ENCODE measurements around the gene IRGC. TPM values are rescaled to one million over a fixed set of nuclear protein-coding genes. Genes with fewer than 3 reads are reported as not detected.

IRGC gene
- polyA plus RNA-seq, 2 of the 4 experiments (the other 2 are of a cell fraction), result not detected

DNA sequence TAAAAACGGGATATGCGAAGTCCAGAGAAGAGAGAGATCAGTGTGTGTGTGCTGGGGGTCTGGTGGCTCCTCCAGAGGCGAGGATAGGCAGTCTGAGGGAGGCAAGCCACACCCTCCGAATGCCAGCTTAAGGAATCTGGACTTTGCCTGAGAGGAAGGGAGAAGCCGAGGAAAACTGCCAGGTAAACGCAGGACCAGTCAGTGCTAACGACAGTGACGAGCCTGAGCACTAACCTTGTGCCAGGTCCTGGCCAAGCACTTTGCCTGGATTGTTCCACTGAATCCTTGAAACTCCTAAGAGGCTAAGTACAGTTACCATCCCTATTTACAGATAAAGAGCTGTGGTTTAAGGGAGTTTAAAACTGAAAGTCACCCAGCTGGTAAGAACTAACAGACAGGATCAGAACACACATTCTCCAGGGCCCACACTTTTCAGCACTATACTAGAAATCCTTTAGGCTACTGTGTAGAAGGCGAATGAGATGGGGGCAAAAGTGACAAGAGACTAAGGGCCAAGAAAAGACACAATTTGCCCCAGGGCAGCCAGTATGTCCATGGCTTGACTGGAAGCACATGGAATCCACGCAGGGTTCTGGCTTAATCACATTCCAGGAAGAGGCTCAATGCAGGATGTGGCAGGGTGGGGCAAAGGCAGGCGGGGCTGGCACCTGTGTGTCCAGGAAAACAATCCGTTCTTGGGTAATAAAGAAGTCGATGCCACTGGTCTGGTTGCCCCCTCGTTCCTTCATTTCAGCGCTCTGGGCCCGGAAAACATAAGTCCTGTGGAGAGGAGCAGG is 23.8 kb downstream of the IRGC start:
- ATAC-seq, result peak; percentile 39 to 68; a peak in 4 of 6 replicates

DNA sequence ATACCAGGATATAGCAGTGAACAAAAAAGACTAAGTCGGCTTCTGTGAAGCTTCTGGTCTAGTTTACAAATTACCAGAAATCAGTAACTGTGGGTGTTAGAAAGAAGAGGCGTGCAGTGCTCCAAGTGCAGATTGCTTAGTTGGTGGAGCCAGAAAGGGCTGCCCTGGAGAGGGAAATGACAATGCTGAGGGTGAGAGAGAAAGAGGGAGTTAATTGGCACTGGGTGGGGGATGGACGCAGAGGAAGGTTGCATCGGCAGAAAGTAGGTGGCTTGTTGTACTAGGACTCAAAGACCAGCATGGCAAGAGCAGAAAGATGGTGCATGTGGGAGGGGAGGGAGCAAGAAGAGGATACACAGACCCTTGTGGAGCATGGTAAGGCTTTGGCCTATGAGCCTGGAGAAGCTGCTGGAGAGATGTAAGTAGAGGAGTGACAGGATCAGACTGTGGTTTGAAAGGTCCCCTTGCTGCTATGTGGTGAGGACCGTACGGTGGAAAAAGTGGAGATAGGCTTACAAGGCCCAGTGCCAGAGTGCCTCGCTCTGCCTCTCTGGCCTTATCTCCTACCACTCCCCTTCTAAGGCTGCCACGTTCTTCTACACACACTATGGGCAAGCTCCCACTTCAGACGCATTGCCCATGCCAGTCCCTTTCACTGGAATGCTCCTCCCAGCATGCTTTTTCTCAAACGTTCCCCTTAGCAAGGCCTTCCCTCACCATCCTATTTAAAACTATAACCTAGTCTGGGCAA is 25.4 kb downstream of the IRGC start:
- ChIA-PET CTCF (interaction anchor here (0.9 to 19.0 kb wide), 5 partner anchors 12 to 73 kb away, joined by 3 to 340 read pairs (median 4); partner anchors contain the start of gene SMG9), POLR2A (interaction anchor here (1.5 to 3.9 kb wide), 2 partner anchors 13 to 73 kb away, joined by 5 to 9 read pairs; partner anchors contain the start of gene SMG9)
- no peak for DNase-seq (ENCODE audit: low read depth in 1 of 2, low spot score in 1 of 2)
- 91% methylated on average over 10 of the region's 10 CpGs for WGBS (ENCODE audit: missing lambda C conversion rate)
- ATAC-seq, result no peak
- Histone ChIP-seq H3K9me3 (no peaks in the 10 kb centered on the region), H3K4me1 (peaks cover 28% of the 10 kb centered on the region), H3K4me2 (no peak overlapping the region), H3K4me3 (no peak overlapping the region), H3K27ac (no peak overlapping the region; a peak in 1 of 6 replicates)
- no peak for FAIRE-seq
- TF ChIP-seq SMC3 (IDR thresholded peaks at IDR 0.05) (no peak), NFE2L2 (conservative IDR thresholded peaks at IDR 0.05; ENCODE audit: low read length) (no peak), HDAC2 (IDR thresholded peaks at IDR 0.05) (no peak), EHF (CRISPR knock-in tag; IDR thresholded peaks at IDR 0.05) (no peak), RARB (CRISPR knock-in tag; IDR thresholded peaks at IDR 0.05) (no peak), EP300 (IDR thresholded peaks at IDR 0.05) (no peak), CBX8 (IDR thresholded peaks at IDR 0.05) (no peak), ZC3H11A (IDR thresholded peaks at IDR 0.05) (no peak), POLR2A (IDR thresholded peaks at IDR 0.05; ENCODE audit: low read length) (no peak), CEBPB (IDR thresholded peaks at IDR 0.05) (no peak), NR3C1 (IDR thresholded peaks at IDR 0.05) (no peak), PHF8 (IDR thresholded peaks at IDR 0.05; ENCODE audit: borderline replicate concordance, low read depth) (no peak), SREBF2 (IDR thresholded peaks at IDR 0.05) (no peak)
- TF ChIP-seq, protein P1, sequence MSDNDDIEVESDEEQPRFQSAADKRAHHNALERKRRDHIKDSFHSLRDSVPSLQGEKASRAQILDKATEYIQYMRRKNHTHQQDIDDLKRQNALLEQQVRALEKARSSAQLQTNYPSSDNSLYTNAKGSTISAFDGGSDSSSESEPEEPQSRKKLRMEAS (IDR thresholded peaks at IDR 0.05), result no peak

More for the DNA sequence above, 23.8 kb downstream of the IRGC start:
- H3K4me3 ChIP-seq, result no peak overlapping the region
- 47% methylated on average over 16 of the region's 16 CpGs for WGBS (ENCODE audit: missing lambda C conversion rate)
- no peaks in the 10 kb centered on the region for H3K9me3 ChIP-seq
- TF ChIP-seq HOXB5 (CRISPR knock-in tag; IDR thresholded peaks at IDR 0.05), result no peak
- 0 out of 2 replicates have a peak, but pooled peaks have one; percentile 18 for TF ChIP-seq EHF (CRISPR knock-in tag; IDR thresholded peaks at IDR 0.05)
- TF ChIP-seq, protein P2, sequence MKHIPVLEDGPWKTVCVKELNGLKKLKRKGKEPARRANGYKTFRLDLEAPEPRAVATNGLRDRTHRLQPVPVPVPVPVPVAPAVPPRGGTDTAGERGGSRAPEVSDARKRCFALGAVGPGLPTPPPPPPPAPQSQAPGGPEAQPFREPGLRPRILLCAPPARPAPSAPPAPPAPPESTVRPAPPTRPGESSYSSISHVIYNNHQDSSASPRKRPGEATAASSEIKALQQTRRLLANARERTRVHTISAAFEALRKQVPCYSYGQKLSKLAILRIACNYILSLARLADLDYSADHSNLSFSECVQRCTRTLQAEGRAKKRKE (CRISPR knock-in tag; IDR thresholded peaks at IDR 0.05; ENCODE audit: low read depth), result no peak
- no peak for TF ChIP-seq HEYL (CRISPR knock-in tag; IDR thresholded peaks at IDR 0.05)
- no peak for TF ChIP-seq NPAS2 (CRISPR knock-in tag; IDR thresholded peaks at IDR 0.05; ENCODE audit: borderline replicate concordance)
- TF ChIP-seq RFX5 (IDR thresholded peaks at IDR 0.05), result no peak
- TF ChIP-seq TP53 (CRISPR knock-in tag; IDR thresholded peaks at IDR 0.05), result no peak
- TF ChIP-seq, protein P3, sequence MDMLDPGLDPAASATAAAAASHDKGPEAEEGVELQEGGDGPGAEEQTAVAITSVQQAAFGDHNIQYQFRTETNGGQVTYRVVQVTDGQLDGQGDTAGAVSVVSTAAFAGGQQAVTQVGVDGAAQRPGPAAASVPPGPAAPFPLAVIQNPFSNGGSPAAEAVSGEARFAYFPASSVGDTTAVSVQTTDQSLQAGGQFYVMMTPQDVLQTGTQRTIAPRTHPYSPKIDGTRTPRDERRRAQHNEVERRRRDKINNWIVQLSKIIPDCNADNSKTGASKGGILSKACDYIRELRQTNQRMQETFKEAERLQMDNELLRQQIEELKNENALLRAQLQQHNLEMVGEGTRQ (IDR thresholded peaks at IDR 0.05), result no peak
- TF ChIP-seq, protein P1 (IDR thresholded peaks at IDR 0.05), result peak; percentile 49; the same call in 1 of the 2 replicates
- TF ChIP-seq FOXS1 (CRISPR knock-in tag; IDR thresholded peaks at IDR 0.05), result peak; percentile 29; the same call in 1 of the 2 replicates
- no peak for TF ChIP-seq ZC3H11A (IDR thresholded peaks at IDR 0.05)
- TF ChIP-seq KDM1A (IDR thresholded peaks at IDR 0.05; ENCODE audit: low read depth), result no peak
- no peak for TF ChIP-seq CHD2 (IDR thresholded peaks at IDR 0.05; ENCODE audit: low read length, partially characterized antibody)
- no peak for TF ChIP-seq MAFK (IDR thresholded peaks at IDR 0.05; ENCODE audit: partially characterized antibody)
- TF ChIP-seq KDM5A (IDR thresholded peaks at IDR 0.05), result no peak
- no peak for TF ChIP-seq CHD4 (IDR thresholded peaks at IDR 0.05; ENCODE audit: borderline replicate concordance)
- no peak for TF ChIP-seq RAD21 (conservative IDR thresholded peaks at IDR 0.05 in 1 of 2, IDR thresholded peaks at IDR 0.05 in 1 of 2)
- TF ChIP-seq RCOR1 (IDR thresholded peaks at IDR 0.05; ENCODE audit: low read depth, low read length), result no peak
- no peak for TF ChIP-seq HOXB13 (CRISPR knock-in tag; IDR thresholded peaks at IDR 0.05; ENCODE audit: low read depth)
- TF ChIP-seq FOSL2 (IDR thresholded peaks at IDR 0.05), result no peak
- TF ChIP-seq FOSL2 (CRISPR knock-in tag; IDR thresholded peaks at IDR 0.05), result no peak
- TF ChIP-seq, protein P4, sequence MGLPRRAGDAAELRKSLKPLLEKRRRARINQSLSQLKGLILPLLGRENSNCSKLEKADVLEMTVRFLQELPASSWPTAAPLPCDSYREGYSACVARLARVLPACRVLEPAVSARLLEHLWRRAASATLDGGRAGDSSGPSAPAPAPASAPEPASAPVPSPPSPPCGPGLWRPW (IDR thresholded peaks at IDR 0.05), result no peak
- TF ChIP-seq, protein P5, sequence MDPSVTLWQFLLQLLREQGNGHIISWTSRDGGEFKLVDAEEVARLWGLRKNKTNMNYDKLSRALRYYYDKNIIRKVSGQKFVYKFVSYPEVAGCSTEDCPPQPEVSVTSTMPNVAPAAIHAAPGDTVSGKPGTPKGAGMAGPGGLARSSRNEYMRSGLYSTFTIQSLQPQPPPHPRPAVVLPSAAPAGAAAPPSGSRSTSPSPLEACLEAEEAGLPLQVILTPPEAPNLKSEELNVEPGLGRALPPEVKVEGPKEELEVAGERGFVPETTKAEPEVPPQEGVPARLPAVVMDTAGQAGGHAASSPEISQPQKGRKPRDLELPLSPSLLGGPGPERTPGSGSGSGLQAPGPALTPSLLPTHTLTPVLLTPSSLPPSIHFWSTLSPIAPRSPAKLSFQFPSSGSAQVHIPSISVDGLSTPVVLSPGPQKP (IDR thresholded peaks at IDR 0.05; ENCODE audit: low read depth, low read length), result no peak
- no peak for TF ChIP-seq EP300 (IDR thresholded peaks at IDR 0.05)
- TF ChIP-seq BHLHE40 (IDR thresholded peaks at IDR 0.05; ENCODE audit: low read depth, low read length), result no peak
- TF ChIP-seq, protein P6, sequence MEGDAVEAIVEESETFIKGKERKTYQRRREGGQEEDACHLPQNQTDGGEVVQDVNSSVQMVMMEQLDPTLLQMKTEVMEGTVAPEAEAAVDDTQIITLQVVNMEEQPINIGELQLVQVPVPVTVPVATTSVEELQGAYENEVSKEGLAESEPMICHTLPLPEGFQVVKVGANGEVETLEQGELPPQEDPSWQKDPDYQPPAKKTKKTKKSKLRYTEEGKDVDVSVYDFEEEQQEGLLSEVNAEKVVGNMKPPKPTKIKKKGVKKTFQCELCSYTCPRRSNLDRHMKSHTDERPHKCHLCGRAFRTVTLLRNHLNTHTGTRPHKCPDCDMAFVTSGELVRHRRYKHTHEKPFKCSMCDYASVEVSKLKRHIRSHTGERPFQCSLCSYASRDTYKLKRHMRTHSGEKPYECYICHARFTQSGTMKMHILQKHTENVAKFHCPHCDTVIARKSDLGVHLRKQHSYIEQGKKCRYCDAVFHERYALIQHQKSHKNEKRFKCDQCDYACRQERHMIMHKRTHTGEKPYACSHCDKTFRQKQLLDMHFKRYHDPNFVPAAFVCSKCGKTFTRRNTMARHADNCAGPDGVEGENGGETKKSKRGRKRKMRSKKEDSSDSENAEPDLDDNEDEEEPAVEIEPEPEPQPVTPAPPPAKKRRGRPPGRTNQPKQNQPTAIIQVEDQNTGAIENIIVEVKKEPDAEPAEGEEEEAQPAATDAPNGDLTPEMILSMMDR (IDR thresholded peaks at IDR 0.05), result no peak
- POLR2A ChIA-PET, result interaction anchor here (0.9 to 3.9 kb wide), 4 partner anchors 15 to 71 kb away, joined by 3 to 9 read pairs (median 5); partner anchors contain the start of genes PLAUR and SMG9
- H3K4me2 ChIP-seq, result peak overlapping the region; percentile 60
- H3K4me1 ChIP-seq, result peaks cover 28% of the 10 kb centered on the region
- peak in 1 of 2 experiments; percentile 68 for DNase-seq (ENCODE audit: low read depth in 1 of 2, low spot score in 1 of 2)
- CTCF ChIA-PET, result interaction anchor here (0.9 to 19.0 kb wide), 7 partner anchors 10 to 87 kb away, joined by 3 to 340 read pairs (median 4); partner anchors contain the start of gene SMG9
- peak overlapping the region; percentile 60 to 73 for H3K27ac ChIP-seq
- peak; percentile 61 for FAIRE-seq
